GM21737 (cell line): ENCODE measurements around the gene MLANA.

Source experiments
- ATAC-seq: cut with Tn5 transposase; IDR thresholded peaks from one replicate; pipeline ENCODE4 v1.9.1; 2021; ENCODE audit warnings: mild to moderate bottlenecking, moderate library complexity; ENCODE audit not compliant: unreplicated experiment

The MLANA gene

DNA sequence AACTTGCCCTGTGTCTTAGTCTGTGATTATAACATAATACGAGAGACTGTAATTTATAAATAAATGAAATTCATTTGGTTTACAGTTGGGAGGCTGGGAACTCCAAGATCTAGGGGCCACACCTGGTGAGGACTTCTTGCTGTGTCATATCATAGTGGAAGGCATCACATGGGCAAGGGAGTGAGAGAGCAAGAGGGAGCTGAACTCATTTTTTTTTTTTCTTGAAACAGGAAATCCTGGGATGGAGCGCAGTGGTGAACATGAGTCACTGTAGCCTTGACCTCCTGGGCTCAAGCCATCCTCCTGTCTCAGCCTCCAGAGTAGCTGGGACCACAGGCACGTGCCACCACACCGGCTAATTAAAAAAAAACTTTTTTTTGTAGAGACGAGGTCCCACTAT is 7.2 kb downstream of the MLANA start:
- no peak for ATAC-seq

DNA sequence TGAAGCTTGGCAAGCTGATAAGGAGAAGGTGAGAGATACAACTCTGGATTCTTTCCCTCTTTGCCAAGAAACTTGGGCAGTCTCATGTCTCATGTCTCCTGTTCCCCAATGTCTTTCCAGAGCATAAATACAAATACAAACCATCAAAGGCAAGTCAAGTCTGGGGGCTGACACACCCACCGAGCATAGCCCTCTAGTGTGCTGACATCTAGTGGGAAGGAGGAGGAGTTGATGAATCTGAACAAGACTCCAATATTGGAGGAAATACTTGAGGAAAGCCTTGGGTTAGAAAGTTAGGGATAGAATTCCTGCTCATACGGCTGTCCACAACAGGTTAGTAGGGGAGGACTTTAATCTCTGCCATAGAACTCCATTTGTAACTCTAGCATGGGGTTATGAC is 8.6 kb downstream of the MLANA start:
- ATAC-seq: no peak

DNA sequence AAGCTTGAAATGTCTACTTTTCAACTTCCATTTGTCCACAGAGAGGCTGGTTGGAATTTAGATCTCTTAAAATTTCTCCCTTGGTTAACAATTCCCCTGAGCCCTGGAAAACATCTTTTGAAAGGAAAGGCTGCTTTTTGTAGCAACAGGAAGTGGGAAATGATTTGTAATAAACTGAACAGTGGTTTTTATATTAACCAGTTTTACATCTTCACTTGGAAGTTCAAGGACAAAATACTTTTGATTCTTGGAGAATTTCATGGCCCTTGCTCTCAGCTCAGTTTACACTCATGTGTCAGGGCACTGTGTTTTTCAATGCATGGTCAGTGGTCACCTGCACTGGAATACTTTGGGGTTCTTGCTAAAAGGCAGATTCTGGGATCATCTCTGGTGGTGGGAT is 9.9 kb downstream of the MLANA start:
- no peak for ATAC-seq

DNA sequence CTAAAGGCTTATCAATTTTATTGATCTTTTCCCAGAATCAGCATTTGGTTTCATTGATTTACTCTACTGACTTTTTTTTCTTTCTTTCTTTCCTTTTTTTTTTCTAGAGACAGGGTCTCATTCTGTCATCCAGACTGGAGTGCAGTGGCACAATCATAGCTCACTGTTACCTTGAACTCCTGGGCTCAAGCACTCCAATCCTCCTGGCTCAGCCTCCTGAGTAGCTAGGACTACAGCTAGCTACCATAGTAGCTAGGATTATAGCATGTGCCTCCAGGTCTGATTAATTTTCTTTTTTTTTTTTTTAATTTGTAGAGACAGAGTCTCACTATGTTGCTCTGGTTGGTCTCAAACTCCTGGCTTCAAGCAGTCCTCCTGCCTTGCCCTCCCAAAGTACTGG is 11.7 kb downstream of the MLANA start:
- ATAC-seq: no peak

DNA sequence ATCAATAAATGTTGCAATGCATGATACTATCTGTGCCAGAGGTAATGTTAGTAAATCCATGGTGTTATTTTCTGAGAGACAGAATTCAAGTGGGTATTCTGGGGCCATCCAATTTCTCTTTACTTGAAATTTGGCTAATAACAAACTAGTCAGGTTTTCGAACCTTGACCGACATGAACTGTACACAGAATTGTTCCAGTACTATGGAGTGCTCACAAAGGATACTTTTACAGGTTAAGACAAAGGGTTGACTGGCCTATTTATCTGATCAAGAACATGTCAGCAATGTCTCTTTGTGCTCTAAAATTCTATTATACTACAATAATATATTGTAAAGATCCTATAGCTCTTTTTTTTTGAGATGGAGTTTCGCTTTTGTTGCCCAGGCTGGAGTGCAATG is 18.2 kb downstream of the MLANA start:
- ATAC-seq: no peak

DNA sequence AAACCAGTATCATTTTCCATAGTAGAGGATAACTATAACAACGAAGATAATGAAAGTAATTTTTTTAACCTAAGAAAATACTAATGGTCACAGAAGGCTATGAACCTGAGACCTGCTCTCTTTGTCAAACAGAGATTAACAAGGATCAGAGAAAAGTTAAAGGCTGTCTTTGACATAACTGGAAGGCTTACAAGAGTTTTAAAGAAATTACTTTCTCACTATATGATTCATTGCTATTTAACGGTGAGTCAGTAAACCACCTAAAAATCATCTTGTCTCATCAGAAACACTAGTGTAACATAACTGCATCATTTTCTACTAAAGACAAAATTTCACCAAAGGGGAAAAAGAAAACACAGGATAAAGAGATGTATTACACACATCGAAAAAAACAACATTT is 19.3 kb downstream of the MLANA start:
- no peak for ATAC-seq

DNA sequence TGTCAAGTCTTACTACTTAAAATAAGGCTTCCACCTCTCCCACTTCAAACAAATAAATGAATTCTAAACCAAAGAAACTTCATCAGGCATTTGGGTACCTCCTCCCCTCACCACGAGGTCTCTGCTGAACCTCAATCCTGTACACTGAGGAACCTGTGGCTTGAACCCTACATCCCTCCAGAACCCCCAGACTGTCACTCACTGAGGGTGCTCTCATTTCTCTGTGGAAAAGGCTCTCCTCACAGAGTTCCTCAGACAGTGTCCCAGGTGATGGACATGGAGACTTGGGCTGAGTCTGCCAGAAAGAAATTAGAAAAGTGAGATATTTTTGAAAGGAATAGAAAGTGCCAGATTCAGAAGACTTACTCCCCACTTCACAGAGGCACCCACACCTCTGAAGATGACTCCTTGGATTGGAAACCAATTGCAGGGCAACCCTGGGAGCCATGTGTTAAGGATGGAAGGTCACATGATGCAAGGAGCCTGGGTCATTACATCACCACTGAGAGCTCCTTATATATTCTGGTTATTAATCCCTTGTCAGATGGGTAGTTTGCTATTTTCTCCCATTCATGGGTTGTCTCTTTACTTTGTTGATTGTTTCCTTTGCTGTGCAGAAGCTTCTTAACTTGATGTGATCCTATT is 19.8 kb downstream of the MLANA start:
- ATAC-seq: no peak

DNA sequence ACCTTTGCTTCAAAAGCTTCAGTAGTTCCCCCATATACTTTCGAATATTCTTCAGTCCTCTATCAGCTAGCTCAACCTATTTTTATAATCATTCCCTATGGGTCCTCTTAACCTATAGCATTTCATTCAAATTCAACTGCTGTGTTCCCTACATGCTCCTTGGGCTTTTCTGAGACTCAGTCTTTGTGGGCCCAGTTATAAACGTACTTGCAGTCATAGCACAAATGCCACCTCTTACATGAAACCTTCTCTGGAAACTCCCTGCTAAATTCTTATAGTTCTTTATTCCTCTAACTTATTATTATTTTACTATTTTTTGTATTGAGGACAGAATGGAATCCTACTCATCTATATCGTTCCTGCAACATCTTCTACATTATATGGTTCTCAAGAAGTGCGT is 24.7 kb downstream of the MLANA start:
- no peak for ATAC-seq

DNA sequence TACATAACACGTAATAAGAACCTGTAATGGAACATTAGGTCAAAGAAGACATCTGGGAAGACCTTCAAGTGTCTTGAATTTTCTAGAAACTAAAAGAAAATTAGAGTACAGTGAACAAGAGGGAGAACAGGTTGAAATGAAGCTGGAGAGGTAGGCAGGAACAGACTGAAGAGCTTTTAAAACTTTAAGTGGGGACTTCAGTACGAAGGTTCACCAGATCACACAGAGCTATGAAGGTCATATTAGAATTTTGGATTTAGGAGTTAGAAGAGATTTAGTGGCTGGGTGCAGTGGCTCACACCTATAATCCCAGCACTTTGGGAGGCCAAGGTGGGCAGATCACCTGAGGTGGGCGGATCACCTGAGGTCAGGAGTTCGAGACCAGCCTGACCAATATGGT is 26.6 kb downstream of the MLANA start:
- ATAC-seq: no peak

DNA sequence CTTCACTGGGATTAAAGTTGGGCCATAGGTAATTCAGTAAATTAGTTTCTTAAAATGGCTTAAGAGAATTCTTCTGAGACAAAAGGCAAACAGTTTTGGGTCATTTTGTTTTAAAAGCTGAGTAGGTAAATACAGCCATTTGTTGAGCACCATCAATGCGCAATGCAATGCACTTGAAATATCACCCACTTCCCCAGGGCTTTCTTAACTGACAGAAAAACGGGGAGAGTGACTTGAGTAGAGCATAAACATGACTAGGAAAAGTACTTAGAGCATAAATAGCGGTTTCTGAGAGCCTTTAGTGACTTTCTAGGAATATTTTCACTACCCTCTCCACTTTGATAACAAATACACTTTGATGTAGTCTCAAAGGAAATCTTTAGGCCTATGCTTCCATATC is 27.2 kb downstream of the MLANA start:
- ATAC-seq: no peak

DNA sequence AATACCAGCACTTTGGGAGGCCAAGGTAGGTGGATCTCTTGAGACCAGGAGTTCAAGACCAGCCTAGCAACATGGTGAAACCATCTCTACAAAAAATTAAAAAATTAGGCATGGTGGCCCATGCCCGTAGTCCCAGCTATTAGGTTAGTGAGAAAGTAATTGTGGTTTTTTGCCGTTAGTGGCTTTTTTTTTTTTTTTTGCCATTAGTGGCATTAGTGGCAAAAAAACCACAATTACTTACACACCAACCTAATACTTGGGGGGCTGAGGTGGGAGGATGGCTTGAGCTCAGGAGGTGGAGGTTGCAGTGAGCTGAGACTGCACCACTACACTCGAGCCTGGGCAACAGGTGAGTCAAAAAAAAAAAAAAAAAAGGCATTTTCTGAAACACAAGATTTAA is 27.8 kb downstream of the MLANA start:
- no peak for ATAC-seq

DNA sequence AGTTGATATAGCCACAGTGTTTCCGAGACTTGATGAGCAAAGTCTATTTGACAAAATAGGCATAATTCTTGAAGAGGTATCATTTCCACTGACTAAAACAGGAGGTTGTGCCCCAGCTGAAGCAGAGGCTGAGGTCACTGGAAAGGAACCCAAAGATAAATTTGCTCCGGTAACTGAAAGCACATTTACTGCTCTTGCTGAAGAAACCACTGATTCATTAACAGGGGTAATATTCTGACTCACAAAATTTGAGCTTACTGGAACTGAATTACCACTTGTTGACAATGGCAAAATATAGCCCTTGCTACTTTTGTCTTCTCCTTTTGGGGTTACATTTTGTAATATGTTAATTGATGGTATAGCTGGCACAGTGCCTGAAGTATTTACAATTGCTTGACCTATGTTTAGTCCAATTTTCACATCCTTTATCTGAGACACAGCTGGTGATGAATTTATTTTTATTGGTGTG is 30.2 kb downstream of the MLANA start:
- peak; percentile 85 for ATAC-seq

DNA sequence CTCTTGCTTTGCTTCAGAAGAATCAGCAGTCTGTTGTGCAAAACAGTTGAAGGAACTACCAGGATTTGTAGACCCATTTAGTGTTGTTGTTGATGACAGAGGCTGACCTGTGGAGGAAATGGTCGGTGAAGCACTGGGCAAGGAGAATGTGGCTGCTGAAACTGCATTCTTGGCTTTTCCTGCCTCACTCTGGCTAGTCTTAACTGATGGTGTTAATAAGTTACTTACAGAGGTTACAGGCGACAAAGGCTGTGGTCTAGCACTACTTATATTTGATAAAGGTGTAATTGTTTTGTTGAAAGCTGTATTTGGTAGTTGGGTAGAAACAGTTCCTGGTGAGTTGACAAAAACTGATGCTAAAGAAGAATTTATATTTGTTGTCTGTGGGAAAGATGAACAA is 31.5 kb downstream of the MLANA start:
- peak; percentile 45 for ATAC-seq

DNA sequence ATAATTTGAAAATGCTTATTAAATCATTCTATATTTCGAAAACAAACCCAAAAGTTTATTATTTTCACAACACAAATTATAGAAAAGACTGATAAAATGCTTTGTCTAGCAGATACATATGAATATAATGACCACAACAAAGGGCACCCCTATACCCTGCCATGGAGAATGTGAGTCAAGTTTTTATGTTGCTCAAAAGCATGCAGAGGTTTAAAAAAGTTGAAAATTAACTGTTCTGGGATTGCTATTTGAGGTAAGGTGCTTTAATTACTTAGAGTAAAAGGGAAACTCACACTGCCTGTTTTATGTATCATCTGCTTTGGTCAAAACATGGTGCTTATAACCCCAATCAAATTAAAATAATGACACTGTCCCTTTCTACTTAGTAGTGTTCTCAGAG is 41.0 kb downstream of the MLANA start:
- ATAC-seq: no peak

DNA sequence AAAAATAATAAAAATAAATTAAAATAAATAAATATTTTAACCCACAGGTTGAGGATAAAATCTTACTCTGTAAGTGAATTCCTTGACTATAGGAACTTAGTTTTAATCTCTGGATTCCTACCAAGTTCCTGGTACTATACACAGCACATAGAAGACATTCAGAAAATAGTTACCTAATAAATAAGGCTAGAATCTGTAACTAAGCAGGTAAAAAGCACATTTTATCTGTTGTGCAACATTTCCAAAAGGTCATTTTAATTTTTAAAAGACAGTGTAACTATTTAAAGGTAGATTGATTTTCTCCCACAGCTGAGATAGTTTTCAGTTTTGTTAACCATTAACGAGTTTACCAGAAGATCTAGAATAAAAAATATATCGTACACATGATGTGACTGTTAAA is 47.8 kb downstream of the MLANA start:
- ATAC-seq: no peak

DNA sequence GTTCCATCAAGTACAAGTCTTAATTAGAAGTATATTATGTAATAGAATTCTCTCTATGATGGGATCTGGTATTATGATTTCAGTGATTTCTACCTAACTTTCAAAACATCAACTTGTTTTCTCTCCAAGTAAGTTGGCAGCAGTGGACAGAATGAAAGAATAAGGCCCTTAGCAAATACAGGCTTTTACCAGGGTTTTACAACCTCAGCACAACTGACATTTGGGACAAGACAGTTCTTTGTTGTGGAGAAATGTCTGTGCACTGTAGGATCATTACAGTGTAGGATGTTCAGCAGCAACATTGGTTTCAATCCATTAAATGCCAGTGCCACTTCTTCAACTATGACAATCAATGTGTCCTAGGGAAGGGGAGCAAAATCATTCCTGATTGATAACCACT is 48.8 kb downstream of the MLANA start:
- no peak for ATAC-seq

DNA sequence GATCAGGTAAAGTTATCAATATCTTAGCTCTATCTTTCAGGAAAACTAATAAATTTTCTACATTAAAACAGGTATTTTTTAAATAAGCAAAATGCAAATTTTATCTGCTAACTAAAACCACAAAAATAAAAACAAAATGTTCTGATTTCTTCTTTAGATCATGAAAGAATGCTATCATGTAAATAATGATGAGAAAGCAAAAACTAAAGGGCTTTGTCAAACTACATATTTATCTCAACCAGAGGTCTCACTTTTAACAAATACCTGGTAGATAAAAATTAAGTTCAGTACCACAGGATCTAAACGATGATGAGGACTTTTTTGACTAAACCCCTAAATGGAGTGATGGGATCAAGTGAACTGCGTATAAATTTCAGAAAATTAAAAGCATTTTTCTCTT is 50.5 kb downstream of the MLANA start:
- no peak for ATAC-seq

DNA sequence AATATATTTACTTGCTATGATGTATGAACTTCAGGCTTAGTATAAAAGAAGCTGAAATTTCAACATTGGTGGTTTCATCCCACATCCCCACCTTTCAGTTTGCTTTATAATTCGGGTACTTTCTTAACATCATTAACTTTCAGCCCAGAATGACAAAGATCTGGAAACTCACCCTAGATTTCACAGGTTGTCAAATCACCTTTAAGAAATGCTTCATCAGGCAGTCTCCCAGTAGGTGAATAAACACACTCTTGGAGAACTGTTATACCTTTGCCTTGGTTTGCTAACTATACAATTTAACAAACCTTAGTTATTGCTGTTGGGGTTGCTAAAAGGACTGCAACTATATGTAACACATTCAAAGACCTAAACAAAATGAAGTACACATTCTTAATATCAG is 54.4 kb downstream of the MLANA start:
- ATAC-seq: no peak

DNA sequence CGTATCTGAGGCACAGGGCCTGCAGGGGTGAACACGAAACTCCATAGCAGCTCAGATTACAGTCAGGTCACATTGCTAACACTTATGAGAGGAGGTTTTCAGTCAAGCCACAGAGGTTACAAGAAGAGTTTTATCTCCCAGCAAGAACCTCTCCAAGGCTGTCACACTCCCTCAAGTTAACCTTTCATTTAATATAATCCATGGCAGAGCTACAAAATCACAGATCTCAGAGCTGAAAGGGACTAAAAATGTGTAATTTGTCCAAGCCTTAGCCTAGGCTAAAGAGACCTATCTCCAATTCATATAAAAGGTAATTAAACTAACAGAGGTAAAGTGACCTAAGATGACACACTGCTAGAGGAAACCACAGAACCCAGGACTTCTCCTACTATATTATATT is 57.2 kb downstream of the MLANA start:
- no peak for ATAC-seq

DNA sequence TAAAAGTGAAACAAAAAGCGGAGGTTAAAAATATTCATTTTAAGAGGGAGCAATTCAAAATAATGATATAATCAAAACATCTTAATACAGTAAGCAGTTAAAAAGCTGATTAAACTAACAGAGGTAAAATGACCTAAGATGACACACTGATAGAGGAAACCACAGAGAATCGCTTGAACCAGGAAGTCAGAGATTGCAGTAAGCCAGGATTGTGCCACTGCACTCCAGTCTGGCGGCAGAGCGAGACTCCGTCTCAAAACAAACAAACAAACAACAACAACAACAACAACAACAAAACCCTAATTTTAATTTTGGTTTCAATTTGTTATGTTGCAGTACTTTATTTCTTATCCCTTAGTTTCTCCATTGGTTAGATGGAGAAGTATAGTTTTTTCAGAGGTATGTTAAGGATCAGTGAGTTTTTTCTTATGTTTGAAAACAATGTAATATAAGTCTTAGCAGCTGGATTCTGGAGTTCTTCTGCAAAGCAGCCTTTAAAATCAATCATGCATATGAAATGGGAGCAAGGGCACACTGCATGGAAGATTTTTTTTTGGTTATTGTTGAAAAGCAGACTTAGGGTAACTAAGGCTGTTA is 58.5 kb downstream of the MLANA start:
- ATAC-seq: peak; percentile 68

DNA sequence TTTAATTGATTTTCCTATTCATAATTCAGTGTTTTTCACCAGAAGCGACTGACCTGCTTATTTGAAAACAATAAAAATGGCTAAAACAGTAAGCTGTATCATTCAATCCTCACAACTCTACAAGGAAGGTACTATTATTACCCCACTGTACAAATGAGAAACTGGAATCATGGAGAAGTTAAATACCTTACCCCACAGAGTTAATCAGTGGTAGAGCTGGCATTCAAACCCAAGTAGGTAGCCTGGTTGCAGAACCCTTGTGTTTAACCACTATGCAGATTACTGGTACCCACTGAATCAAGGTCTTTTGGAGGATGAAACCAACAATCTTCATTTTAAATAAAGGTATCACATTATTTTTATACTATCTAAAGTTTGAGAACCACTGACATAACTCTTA is 59.6 kb downstream of the MLANA start:
- ATAC-seq: no peak

DNA sequence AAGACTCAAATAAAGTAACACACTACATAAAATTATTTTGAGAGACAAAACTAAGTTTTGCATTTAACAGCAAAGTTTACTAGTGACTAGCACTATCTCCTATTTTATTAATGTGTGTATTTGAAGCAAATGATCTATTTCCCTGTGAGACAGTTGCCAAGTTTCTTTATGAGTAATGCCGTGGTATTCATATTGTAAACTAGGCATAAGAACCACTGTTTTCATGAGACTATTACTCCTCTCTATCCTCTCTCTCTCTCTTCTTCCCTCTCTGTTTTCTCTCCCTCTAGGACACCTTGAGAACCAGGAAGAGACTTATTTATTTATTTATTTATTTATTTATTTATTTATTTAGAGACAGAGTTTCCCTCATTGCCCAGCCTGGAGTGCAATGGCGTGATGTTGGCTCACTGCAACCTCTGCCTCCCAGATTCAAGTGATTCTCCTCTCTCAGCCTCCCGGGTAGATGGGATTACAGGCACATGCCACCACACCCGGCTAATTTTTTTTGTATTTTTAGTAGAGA is 61.1 kb downstream of the MLANA start:
- ATAC-seq: no peak
